PC-9 (cell line): ENCODE results near the gene HTR7. TPM values are rescaled to one million over a fixed set of nuclear protein-coding genes. Genes with fewer than 3 reads are reported as not detected.

ENCODE experiments used
- BruUV-seq: library from RNA; stranded (reverse); fragments of 400-500 nt; replicated peaks from 2 replicates; lab custom pipeline; 2021; lab: Mats Ljungman, UMichigan
- CTCF ChIA-PET: fragments of 300-600 bp; sonication (Branson Sonifier 250); formaldehyde crosslinking; loops from one replicate; lab custom pipeline; 2022; ENCODE audit warnings: antibody characterized with exemption; lab: Charles Lee
- POLR2A ChIA-PET: fragments of 300-600 bp; sonication (Branson Sonifier 250); formaldehyde crosslinking; loops from one replicate; lab custom pipeline; 2022; ENCODE audit warnings: antibody characterized with exemption; ENCODE audit not compliant: unreplicated experiment; lab: Charles Lee
- DNase-seq, 2 experiments: peaks; one replicate each; pipeline versions ENCODE4 v3.0.0 to v3.0.0-alpha.2; 2015 to 2022; ENCODE audit warnings: mixed read lengths in 1 of 2
- H2AFZ ChIP-seq: fragments of 200-600 bp; sonication (generic); 2 replicates; pipeline ENCODE4 v1.8.1; 2017; ENCODE audit warnings: antibody characterized with exemption
- H3F3A ChIP-seq: fragments of 200-600 bp; sonication (generic); 2 replicates; pipeline ENCODE4 v1.8.1; 2017; ENCODE audit warnings: antibody characterized with exemption, mild to moderate bottlenecking, low read depth; ENCODE audit not compliant: insufficient read depth
- H3K27ac ChIP-seq: fragments of 200-600 bp; sonication (generic); 2 replicates; pipeline ENCODE4 v1.6.1; 2016; ENCODE audit warnings: mixed run types
- H3K27me3 ChIP-seq: fragments of 200-600 bp; sonication (generic); 2 replicates; pipeline ENCODE4 v1.6.1; 2016; ENCODE audit warnings: low read depth, mixed run types; ENCODE audit not compliant: insufficient read depth
- H3K36me3 ChIP-seq: fragments of 200-600 bp; sonication (generic); 2 replicates; pipeline ENCODE4 v1.6.1; 2016; ENCODE audit warnings: low read depth, mixed run types
- H3K4me1 ChIP-seq: fragments of 200-600 bp; sonication (generic); replicated peaks from 2 replicates; pipeline ENCODE4 v1.6.1; 2016; ENCODE audit warnings: mixed run types; ENCODE audit not compliant: insufficient read depth
- H3K4me2 ChIP-seq: fragments of 200-600 bp; sonication (generic); 2 replicates; pipeline ENCODE4 v1.6.1; 2017; ENCODE audit warnings: mixed run types
- H3K4me3 ChIP-seq: fragments of 200-600 bp; sonication (generic); 2 replicates; pipeline ENCODE4 v1.6.1; 2016; ENCODE audit warnings: mixed run types
- H3K79me2 ChIP-seq: fragments of 200-600 bp; sonication (generic); 2 replicates; pipeline ENCODE4 v1.6.1; 2017; ENCODE audit warnings: low read depth, mixed run types
- H3K9me2 ChIP-seq: fragments of 200-600 bp; sonication (generic); 2 replicates; pipeline ENCODE4 v1.8.1; 2017; ENCODE audit warnings: mild to moderate bottlenecking; ENCODE audit not compliant: insufficient read depth
- H3K9me3 ChIP-seq: fragments of 200-600 bp; sonication (generic); 2 replicates; pipeline ENCODE4 v1.8.1; 2016; ENCODE audit warnings: low read depth; ENCODE audit not compliant: insufficient read depth
- H4K20me1 ChIP-seq: fragments of 200-600 bp; sonication (generic); 2 replicates; pipeline ENCODE4 v1.8.1; 2017; ENCODE audit not compliant: insufficient read depth
- EZH2 ChIP-seq: fragments of 200-600 bp; sonication (generic); IDR thresholded peaks from 2 replicates; pipeline ENCODE4 v1.8.0; 2017; ENCODE audit warnings: antibody characterized with exemption, low read depth
- intact Hi-C: fragments of 100-400 bp; cut with micrococcal nuclease; formaldehyde crosslinking; loops from one replicate; pipeline ENCODE4 v1.10.0; 2022; ENCODE audit not compliant: unreplicated experiment
- total RNA-seq: library from RNA; stranded (reverse); gene quantifications from 2 replicates; pipeline ENCODE4 v1.2.3, GENCODE V29; 2021
- TF ChIP-seq, protein P1 (sequence below): fragments of 200-600 bp; sonication (generic); conservative IDR thresholded peaks from 2 replicates; pipeline ENCODE4 v1.6.1; 2017; ENCODE audit warnings: mixed run types, antibody characterized with exemption, mild to moderate bottlenecking, moderate library complexity

Gene HTR7
- total RNA-seq, 1 experiment from 2014 or later, result 0.52 TPM

DNA sequence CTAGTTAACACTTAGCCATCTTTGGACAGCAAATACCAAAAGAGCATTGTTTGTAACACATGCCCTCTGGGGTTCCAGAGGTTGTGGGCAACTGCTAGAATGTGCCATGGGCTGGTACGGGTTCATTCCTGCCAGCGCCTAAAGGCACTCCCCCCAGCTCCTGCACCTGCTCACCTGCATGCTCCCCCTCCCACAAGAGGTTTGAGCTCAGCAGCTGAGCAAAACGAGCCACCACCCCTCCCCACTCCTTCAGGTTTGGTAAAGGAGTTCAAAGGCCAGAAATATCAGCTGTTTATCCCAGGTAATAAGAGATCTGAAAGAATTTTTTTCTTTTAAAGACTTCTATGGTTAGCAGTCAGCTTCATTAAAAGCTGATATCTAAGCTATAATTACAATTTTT lies 53.5 kb downstream of the HTR7 start:
- H3K27me3 ChIP-seq, result no peaks in the 10 kb centered on the region
- no peaks in the 10 kb centered on the region for H3K9me3 ChIP-seq
- no peaks in the 10 kb centered on the region for H4K20me1 ChIP-seq
- H3K4me1 ChIP-seq, result no peaks in the 10 kb centered on the region
- no peak overlapping the region for H3K27ac ChIP-seq
- H3K36me3 ChIP-seq, result no peaks in the 10 kb centered on the region
- no peak overlapping the region for H3K4me2 ChIP-seq
- CTCF ChIA-PET, result no interaction called here
- POLR2A ChIA-PET, result no interaction called here
- no TSS peak for BruUV-seq
- intact Hi-C loops, result no loop called here
- H3F3A ChIP-seq, result no peaks in the 10 kb centered on the region
- H3K79me2 ChIP-seq, result no peaks in the 10 kb centered on the region
- no peak overlapping the region for H2AFZ ChIP-seq
- no peaks in the 10 kb centered on the region for H3K9me2 ChIP-seq
- DNase-seq, result no peak
- no peak overlapping the region for H3K4me3 ChIP-seq
- no peak for TF ChIP-seq EZH2
- TF ChIP-seq, protein P1, sequence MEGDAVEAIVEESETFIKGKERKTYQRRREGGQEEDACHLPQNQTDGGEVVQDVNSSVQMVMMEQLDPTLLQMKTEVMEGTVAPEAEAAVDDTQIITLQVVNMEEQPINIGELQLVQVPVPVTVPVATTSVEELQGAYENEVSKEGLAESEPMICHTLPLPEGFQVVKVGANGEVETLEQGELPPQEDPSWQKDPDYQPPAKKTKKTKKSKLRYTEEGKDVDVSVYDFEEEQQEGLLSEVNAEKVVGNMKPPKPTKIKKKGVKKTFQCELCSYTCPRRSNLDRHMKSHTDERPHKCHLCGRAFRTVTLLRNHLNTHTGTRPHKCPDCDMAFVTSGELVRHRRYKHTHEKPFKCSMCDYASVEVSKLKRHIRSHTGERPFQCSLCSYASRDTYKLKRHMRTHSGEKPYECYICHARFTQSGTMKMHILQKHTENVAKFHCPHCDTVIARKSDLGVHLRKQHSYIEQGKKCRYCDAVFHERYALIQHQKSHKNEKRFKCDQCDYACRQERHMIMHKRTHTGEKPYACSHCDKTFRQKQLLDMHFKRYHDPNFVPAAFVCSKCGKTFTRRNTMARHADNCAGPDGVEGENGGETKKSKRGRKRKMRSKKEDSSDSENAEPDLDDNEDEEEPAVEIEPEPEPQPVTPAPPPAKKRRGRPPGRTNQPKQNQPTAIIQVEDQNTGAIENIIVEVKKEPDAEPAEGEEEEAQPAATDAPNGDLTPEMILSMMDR, result no peak

DNA sequence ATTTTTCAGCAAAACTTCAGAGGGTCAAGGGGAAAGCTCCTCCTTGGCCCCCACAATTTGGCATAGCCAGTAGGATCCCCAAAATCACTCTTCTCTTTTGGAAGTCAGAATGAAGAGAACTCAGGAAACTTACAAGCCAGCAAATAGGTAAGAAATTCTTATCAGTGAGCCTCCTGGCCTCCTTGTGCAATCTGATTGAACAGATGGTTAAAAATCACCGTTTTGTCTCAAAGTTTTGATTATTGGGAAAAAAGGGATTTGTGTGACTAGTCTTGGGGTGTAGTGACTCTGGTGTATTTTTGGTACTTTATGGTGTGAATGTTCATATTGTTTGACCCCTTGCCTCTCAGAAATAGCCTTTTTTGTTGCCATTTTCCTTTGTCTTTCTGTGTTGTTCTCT lies 56.2 kb downstream of the HTR7 start:
- H3K4me3 ChIP-seq, result no peak overlapping the region
- H3K4me2 ChIP-seq, result no peak overlapping the region
- no peak for DNase-seq
- H3K9me2 ChIP-seq, result no peaks in the 10 kb centered on the region
- no TSS peak for BruUV-seq
- POLR2A ChIA-PET, result no interaction called here
- H3K27me3 ChIP-seq, result no peaks in the 10 kb centered on the region
- no peaks in the 10 kb centered on the region for H3K36me3 ChIP-seq
- no peak for TF ChIP-seq EZH2
- TF ChIP-seq, protein P1, result no peak
- no peaks in the 10 kb centered on the region for H3K79me2 ChIP-seq
- H3K9me3 ChIP-seq, result no peaks in the 10 kb centered on the region
- H3K4me1 ChIP-seq, result no peaks in the 10 kb centered on the region
- CTCF ChIA-PET, result no interaction called here
- intact Hi-C loops, result no loop called here
- no peak overlapping the region for H2AFZ ChIP-seq
- H4K20me1 ChIP-seq, result no peaks in the 10 kb centered on the region
- no peak overlapping the region for H3K27ac ChIP-seq
- H3F3A ChIP-seq, result no peaks in the 10 kb centered on the region

DNA sequence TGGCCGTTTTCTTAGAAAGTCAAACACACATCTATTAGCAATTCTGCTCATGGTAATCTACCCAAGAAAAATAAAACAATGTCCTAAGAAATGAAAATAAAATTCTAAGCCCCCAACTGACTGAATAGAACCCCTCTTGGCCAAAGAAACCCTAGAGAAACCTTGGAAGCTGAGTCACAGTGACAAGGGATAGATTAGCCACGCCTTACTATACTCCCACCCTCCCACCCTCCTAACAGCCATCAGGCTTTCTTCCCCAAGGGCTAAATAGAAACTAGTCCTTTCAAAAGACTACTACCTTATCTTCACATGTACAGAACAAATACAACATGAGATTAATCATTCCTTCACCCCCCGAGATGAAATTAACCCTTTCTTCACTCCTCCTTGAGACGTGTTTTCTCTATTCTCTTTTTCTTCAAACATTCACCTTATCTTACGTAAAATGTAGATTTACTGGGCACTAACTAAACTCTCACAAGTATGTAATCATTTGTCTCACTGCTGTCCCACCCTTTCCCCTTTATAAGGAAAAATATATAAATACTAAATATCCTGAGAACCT lies 57.5 kb downstream of the HTR7 start:
- H2AFZ ChIP-seq, result no peak overlapping the region
- H3K9me2 ChIP-seq, result no peaks in the 10 kb centered on the region
- ChIA-PET CTCF (no interaction called here), POLR2A (no interaction called here)
- no peaks in the 10 kb centered on the region for H3K27me3 ChIP-seq
- no peaks in the 10 kb centered on the region for H3K36me3 ChIP-seq
- TF ChIP-seq, protein P1, result no peak
- no peak for TF ChIP-seq EZH2
- no peak for DNase-seq
- H3K27ac ChIP-seq, result no peak overlapping the region
- H3K4me2 ChIP-seq, result no peak overlapping the region
- BruUV-seq, result no TSS peak
- no peaks in the 10 kb centered on the region for H3F3A ChIP-seq
- H3K4me1 ChIP-seq, result no peaks in the 10 kb centered on the region
- intact Hi-C loops, result no loop called here
- no peaks in the 10 kb centered on the region for H3K79me2 ChIP-seq
- H3K9me3 ChIP-seq, result no peaks in the 10 kb centered on the region
- H4K20me1 ChIP-seq, result no peaks in the 10 kb centered on the region
- no peak overlapping the region for H3K4me3 ChIP-seq
